Endothelial cell (in vitro differentiated cells): ENCODE results near the gene ACTL7B. TPM values are rescaled to one million over a fixed set of nuclear protein-coding genes. Genes with fewer than 3 reads are reported as not detected.

Source experiments
- DNase-seq: peaks from one replicate; pipeline ENCODE4 v3.0.0; 2021; ENCODE audit warnings: low spot score
- H3K27ac Mint-ChIP-seq: one replicate; pipeline ENCODE4 v1.8.0; 2021; ENCODE audit warnings: mixed read lengths, inconsistent platforms; ENCODE audit not compliant: unreplicated experiment
- H3K27me3 Mint-ChIP-seq: one replicate; pipeline ENCODE4 v1.8.0; 2021; ENCODE audit warnings: mild to moderate bottlenecking, moderate library complexity, mixed read lengths, inconsistent platforms; ENCODE audit not compliant: unreplicated experiment
- H3K36me3 Mint-ChIP-seq: one replicate; pipeline ENCODE4 v1.8.0; 2021; ENCODE audit warnings: mild to moderate bottlenecking, low read depth, mixed read lengths, inconsistent platforms; ENCODE audit not compliant: unreplicated experiment
- H3K4me1 Mint-ChIP-seq: one replicate; pipeline ENCODE4 v1.8.0; 2021; ENCODE audit warnings: mild to moderate bottlenecking, mixed read lengths, inconsistent platforms; ENCODE audit not compliant: unreplicated experiment
- H3K4me3 Mint-ChIP-seq: one replicate; pipeline ENCODE4 v1.8.0; 2021; ENCODE audit warnings: mild to moderate bottlenecking, mixed read lengths, inconsistent platforms; ENCODE audit not compliant: unreplicated experiment
- H3K9me3 Mint-ChIP-seq: one replicate; pipeline ENCODE4 v1.8.0; 2021; ENCODE audit warnings: mixed read lengths, inconsistent platforms; ENCODE audit not compliant: unreplicated experiment
- total RNA-seq: library from RNA; stranded (reverse); fragmentation: NEBNext Ultra II Directional; extraction: Animal tissue kit (Norgen Biotek cat#: 25700); gene quantifications from one replicate; pipeline ENCODE4 v1.2.1, GENCODE V29; 2021; ENCODE audit not compliant: unreplicated experiment
- TF ChIP-seq, protein P1 (sequence below): fragments of 200-600 bp; sonication (generic); IDR thresholded peaks from one replicate; pipeline ENCODE4 v1.5.0; 2021; ENCODE audit warnings: antibody characterized with exemption; ENCODE audit not compliant: unreplicated experiment

ACTL7B gene
- total RNA-seq, 1 donor from 2014 or later = not detected

DNA sequence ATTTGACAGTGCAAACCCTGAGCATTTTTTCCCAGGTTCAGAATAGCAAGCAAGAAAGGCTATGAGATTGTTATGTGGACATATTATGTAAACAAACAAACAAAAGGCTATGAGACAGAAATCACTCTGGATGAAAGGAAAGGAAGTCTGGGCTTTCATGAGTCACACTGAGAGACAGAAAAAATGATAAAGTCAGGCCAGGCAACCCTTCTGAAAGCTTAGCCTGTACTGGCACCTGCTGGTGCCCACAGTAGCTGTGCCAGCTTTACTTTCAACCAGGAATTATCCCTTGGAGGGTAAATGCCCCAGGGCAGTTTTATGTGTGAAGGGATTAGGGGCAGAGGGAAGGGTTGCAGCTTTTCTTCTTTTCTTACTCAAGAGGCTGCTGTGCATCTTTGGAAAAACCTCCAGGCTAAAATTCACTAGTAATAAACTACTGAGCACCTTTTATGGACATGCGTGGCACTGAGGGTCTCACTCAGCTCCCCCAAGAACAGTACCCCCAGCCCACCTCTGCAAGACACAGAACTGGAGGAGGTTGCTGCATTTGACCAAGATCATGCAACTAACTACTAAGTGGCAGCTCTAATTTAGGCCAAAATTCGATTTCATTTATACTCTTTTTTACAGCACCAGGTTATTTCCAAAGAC lies 41.7 kb downstream of the ACTL7B start:
- DNase-seq = peak; percentile 17
- peaks cover 6% of the 10 kb centered on the region for H3K36me3 Mint-ChIP-seq
- no peak overlapping the region for H3K4me3 Mint-ChIP-seq
- H3K4me1 Mint-ChIP-seq = peaks cover 36% of the 10 kb centered on the region
- no peak overlapping the region for H3K27ac Mint-ChIP-seq
- H3K27me3 Mint-ChIP-seq = no peaks in the 10 kb centered on the region
- TF ChIP-seq, protein P1, sequence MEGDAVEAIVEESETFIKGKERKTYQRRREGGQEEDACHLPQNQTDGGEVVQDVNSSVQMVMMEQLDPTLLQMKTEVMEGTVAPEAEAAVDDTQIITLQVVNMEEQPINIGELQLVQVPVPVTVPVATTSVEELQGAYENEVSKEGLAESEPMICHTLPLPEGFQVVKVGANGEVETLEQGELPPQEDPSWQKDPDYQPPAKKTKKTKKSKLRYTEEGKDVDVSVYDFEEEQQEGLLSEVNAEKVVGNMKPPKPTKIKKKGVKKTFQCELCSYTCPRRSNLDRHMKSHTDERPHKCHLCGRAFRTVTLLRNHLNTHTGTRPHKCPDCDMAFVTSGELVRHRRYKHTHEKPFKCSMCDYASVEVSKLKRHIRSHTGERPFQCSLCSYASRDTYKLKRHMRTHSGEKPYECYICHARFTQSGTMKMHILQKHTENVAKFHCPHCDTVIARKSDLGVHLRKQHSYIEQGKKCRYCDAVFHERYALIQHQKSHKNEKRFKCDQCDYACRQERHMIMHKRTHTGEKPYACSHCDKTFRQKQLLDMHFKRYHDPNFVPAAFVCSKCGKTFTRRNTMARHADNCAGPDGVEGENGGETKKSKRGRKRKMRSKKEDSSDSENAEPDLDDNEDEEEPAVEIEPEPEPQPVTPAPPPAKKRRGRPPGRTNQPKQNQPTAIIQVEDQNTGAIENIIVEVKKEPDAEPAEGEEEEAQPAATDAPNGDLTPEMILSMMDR = no peak
- H3K9me3 Mint-ChIP-seq = no peaks in the 10 kb centered on the region

DNA sequence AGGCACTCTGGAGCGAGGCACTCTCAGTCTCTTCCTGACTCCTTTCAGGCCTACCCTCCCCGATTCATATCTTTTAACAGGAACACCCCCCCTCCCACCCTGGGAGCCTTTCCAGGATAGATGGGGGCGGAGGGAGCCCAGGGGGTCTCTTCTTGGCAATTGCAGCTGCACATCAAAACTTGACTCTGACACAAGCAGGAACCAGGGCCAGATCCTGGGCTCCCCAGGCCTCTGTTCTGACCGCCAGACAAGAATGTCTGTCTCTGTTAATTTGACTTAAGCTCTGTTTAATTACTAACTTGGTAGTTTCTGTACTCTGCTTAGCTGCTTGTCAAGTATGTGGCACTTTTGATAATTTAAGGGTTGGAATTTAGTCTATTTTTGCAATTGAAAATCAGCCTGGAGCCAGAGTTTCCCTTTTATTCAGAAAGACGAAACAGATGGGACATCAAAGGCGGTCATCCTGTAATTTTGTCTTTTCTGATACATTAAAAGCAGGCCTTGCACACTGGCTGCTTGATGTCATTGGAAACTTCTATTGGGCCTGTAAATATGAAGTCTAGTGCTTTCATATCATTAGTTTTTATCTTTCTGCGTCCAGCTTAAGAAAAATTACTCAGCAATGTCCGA lies 43.3 kb downstream of the ACTL7B start:
- H3K36me3 Mint-ChIP-seq = peaks cover under 1% of the 10 kb centered on the region
- TF ChIP-seq, protein P1 = no peak
- peaks cover 38% of the 10 kb centered on the region for H3K4me1 Mint-ChIP-seq
- no peak overlapping the region for H3K4me3 Mint-ChIP-seq
- no peak for DNase-seq
- no peaks in the 10 kb centered on the region for H3K9me3 Mint-ChIP-seq
- H3K27me3 Mint-ChIP-seq = no peaks in the 10 kb centered on the region
- H3K27ac Mint-ChIP-seq = no peak overlapping the region

DNA sequence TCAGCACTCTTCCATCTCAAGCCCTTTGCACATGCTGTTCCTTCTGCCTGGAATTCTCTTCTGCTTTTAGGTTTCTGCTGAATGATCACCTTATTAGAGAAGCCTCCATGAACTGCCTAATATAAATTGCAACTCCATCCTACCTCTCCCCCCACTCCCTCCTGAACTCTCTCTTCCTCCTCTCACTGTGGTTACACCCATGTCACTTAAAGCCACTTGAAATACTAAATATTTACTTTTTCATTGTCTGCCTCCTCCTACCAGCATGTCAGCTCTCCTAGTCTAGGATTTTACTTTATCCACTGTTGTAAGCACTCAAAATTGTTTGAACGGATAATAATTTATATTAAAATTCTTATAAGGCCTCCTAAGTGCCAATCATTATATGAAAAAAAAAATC lies 43.8 kb downstream of the ACTL7B start:
- Mint-ChIP-seq H3K27ac (no peak overlapping the region), H3K36me3 (no peaks in the 10 kb centered on the region), H3K4me3 (no peak overlapping the region), H3K4me1 (peaks cover 38% of the 10 kb centered on the region), H3K27me3 (no peaks in the 10 kb centered on the region), H3K9me3 (no peaks in the 10 kb centered on the region)
- TF ChIP-seq, protein P1 = no peak
- DNase-seq = no peak

DNA sequence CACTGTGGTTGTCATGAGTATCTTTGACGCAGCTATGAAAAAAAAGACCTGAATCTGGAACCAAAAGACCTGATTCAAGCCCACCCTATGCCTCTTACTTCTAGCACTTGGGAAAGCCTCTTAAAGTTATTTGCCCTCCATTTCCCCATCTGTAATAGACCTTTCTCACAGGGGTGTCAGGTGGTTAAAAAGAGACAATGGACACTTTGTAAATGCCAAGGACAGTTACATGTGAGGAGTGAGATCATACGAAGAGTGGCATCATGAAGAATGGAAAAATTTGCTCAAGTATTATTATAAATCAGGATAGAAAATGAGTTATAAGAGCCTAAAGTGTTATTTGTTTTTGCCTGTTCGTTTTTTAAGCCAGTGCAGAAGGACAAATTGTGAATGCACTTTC lies 46.5 kb downstream of the ACTL7B start:
- no peaks in the 10 kb centered on the region for H3K9me3 Mint-ChIP-seq
- DNase-seq = no peak
- H3K4me3 Mint-ChIP-seq = no peak overlapping the region
- peaks cover 20% of the 10 kb centered on the region for H3K4me1 Mint-ChIP-seq
- H3K27me3 Mint-ChIP-seq = no peaks in the 10 kb centered on the region
- no peak overlapping the region for H3K27ac Mint-ChIP-seq
- TF ChIP-seq, protein P1 = no peak
- no peaks in the 10 kb centered on the region for H3K36me3 Mint-ChIP-seq

Other genes starting within 250 kb of the ACTL7B start
- not detected for gene ACTL7A, start 6.3 kb upstream of the ACTL7B start, total RNA-seq
- 23.2 TPM for gene ELP1, start 78.1 kb upstream of the ACTL7B start, total RNA-seq
- 14.8 TPM for gene ABITRAM, start 78.4 kb upstream of the ACTL7B start, total RNA-seq
- gene CTNNAL1, start 157.5 kb upstream of the ACTL7B start, total RNA-seq = 31.2 TPM